H1 (cell line): ENCODE results near the gene WNT2. TPM values are rescaled to one million over a fixed set of nuclear protein-coding genes. Genes with fewer than 3 reads are reported as not detected.

Experiments used
- CTCF ChIA-PET: fragments of 300-600 bp; sonication (Branson Sonifier 250); formaldehyde crosslinking; loops from one replicate; lab custom pipeline; 2021; ENCODE audit not compliant: partially characterized antibody; lab: Charles Lee
- POLR2A ChIA-PET: fragments of 300-600 bp; sonication (Branson Sonifier 250); formaldehyde crosslinking; loops from one replicate; lab custom pipeline; 2021; ENCODE audit warnings: inconsistent platforms; ENCODE audit not compliant: partially characterized antibody; lab: Charles Lee
- DNase-seq, 2 experiments: peaks; one replicate each; pipeline versions ENCODE4 v3.0.0 to v3.0.0-alpha.2; 2010 to 2022; ENCODE audit warnings: low spot score in 2 of 2, low read depth in 1 of 2, mixed read lengths in 1 of 2
- FAIRE-seq: peaks from 2 replicates; lab custom pipeline; 2011; peaks lifted over from hg19 to GRCh38; lab: Jason Lieb, UNC
- H2AFZ ChIP-seq: 2 replicates; pipeline ENCODE4 v1.8.1; 2012; ENCODE audit warnings: low read length, inconsistent platforms
- H2AK5ac ChIP-seq: 2 replicates; pipeline ENCODE4 v1.6.1; 2013; ENCODE audit warnings: low read depth, low read length
- H2BK120ac ChIP-seq: replicated peaks from 2 replicates; pipeline ENCODE3; 2013; ENCODE audit warnings: low read depth, low read length, inconsistent platforms
- H2BK12ac ChIP-seq: 2 replicates; pipeline ENCODE4 v1.6.1; 2013; ENCODE audit warnings: low read depth, low read length
- H2BK15ac ChIP-seq: 2 replicates; pipeline ENCODE4 v1.6.1; 2013; ENCODE audit warnings: low read length
- H2BK20ac ChIP-seq: 2 replicates; pipeline ENCODE4 v1.6.1; 2013; ENCODE audit warnings: low read length
- H2BK5ac ChIP-seq: 2 replicates; pipeline ENCODE4 v1.6.1; 2013; ENCODE audit warnings: low read depth, low read length
- H3K14ac ChIP-seq: 2 replicates; pipeline ENCODE4 v1.6.1; 2013; ENCODE audit warnings: inconsistent platforms; ENCODE audit not compliant: insufficient read length
- H3K18ac ChIP-seq: 2 replicates; pipeline ENCODE4 v1.6.1; 2013; ENCODE audit warnings: low read length; ENCODE audit errors: extremely low read depth
- H3K23ac ChIP-seq: 2 replicates; pipeline ENCODE4 v1.6.1; 2013; ENCODE audit warnings: inconsistent platforms; ENCODE audit not compliant: insufficient read length
- H3K23me2 ChIP-seq: 2 replicates; pipeline ENCODE4 v1.6.1; 2013; ENCODE audit warnings: low read depth, low read length
- H3K27ac ChIP-seq: 2 replicates; pipeline ENCODE4 v1.6.1; 2011; ENCODE audit warnings: low read depth, low read length, inconsistent platforms
- H3K27me3 ChIP-seq, 4 experiments: replicated peaks in 1 of 4; 1 replicate in 1 of 4; 2 replicates in 3 of 4; pipeline versions ENCODE4 v1.6.1 to v1.8.1; 2011 to 2013; ENCODE audit warnings: low read length in 3 of 4, mild to moderate bottlenecking in 3 of 4, inconsistent platforms in 2 of 4, mixed read lengths in 2 of 4, moderate library complexity in 1 of 4; ENCODE audit not compliant: control insufficient read depth in 3 of 4, insufficient read depth in 3 of 4; ENCODE audit errors: extremely low read depth in 1 of 4
- H3K36me3 ChIP-seq, 4 experiments: 2 replicates each; pipeline versions ENCODE4 v1.6.1 to v1.8.1; 2011 to 2013; ENCODE audit warnings: mild to moderate bottlenecking in 4 of 4, low read length in 3 of 4, moderate library complexity in 2 of 4, control low read depth in 1 of 4, inconsistent platforms in 1 of 4; ENCODE audit not compliant: insufficient read depth in 4 of 4, control insufficient read depth in 2 of 4
- H3K4ac ChIP-seq: replicated peaks from 2 replicates; pipeline ENCODE3; 2013; ENCODE audit warnings: low read length, low read depth, mixed read lengths, inconsistent platforms; ENCODE audit not compliant: insufficient read length
- H3K4me1 ChIP-seq, 4 experiments: replicated peaks in 1 of 4; 1 replicate in 1 of 4; 2 replicates in 3 of 4; pipeline versions ENCODE4 v1.6.1 to v1.8.1; 2011 to 2013; ENCODE audit warnings: low read length in 3 of 4, inconsistent platforms in 2 of 4, mixed read lengths in 1 of 4; ENCODE audit not compliant: insufficient read depth in 4 of 4, control insufficient read depth in 3 of 4
- H3K4me2 ChIP-seq, 2 experiments: 2 replicates each; pipeline versions ENCODE4 v1.6.1 to v1.8.1; 2011 to 2013; ENCODE audit warnings: low read depth in 2 of 2, low read length in 2 of 2, control low read depth in 1 of 2, inconsistent platforms in 1 of 2, mild to moderate bottlenecking in 1 of 2; ENCODE audit not compliant: insufficient read depth in 1 of 2
- H3K4me3 ChIP-seq, 4 experiments: fragments of 200-600, 300-600 bp in 1 of 4; sonication (generic), shearing (Covaris generic), sonication (Bioruptor Twin) in 1 of 4; 2 replicates each; pipeline versions ENCODE4 v1.5.1 to v1.8.1; 2011 to 2016; ENCODE audit warnings: low read length in 4 of 4, low read depth in 3 of 4, control low read depth in 2 of 4, inconsistent platforms in 2 of 4, mild to moderate bottlenecking in 2 of 4, mixed read lengths in 1 of 4, moderate library complexity in 1 of 4; ENCODE audit not compliant: insufficient read depth in 2 of 4; ENCODE audit errors: extremely low read depth in 1 of 4
- H3K56ac ChIP-seq: replicated peaks from 2 replicates; pipeline ENCODE3; 2013; ENCODE audit warnings: low read depth, mild to moderate bottlenecking, mixed read lengths, low read length, inconsistent platforms; ENCODE audit not compliant: insufficient read length
- H3K79me1 ChIP-seq: 2 replicates; pipeline ENCODE4 v1.6.1; 2013; ENCODE audit warnings: low read depth, low read length, control low read depth
- H3K79me2 ChIP-seq, 2 experiments: 2 replicates each; pipeline versions ENCODE4 v1.6.1 to v1.8.1; 2012 to 2013; ENCODE audit warnings: low read length in 2 of 2, mild to moderate bottlenecking in 2 of 2, inconsistent platforms in 1 of 2; ENCODE audit not compliant: insufficient read depth in 2 of 2, control insufficient read depth in 1 of 2
- H3K9ac ChIP-seq, 4 experiments: replicated peaks in 1 of 4; 1 replicate in 1 of 4; 2 replicates in 3 of 4; pipeline versions ENCODE4 v1.6.1 to v1.8.1; 2011 to 2013; ENCODE audit warnings: low read depth in 3 of 4, low read length in 3 of 4, control low read depth in 2 of 4, mild to moderate bottlenecking in 2 of 4, moderate library complexity in 2 of 4, inconsistent platforms in 1 of 4; ENCODE audit errors: extremely low read depth in 1 of 4
- H3K9me3 ChIP-seq, 2 experiments: 2 replicates each; pipeline versions ENCODE4 v1.6.1 to v1.8.1; 2012 to 2013; ENCODE audit warnings: mild to moderate bottlenecking in 2 of 2, moderate library complexity in 2 of 2, control low read depth in 1 of 2, inconsistent platforms in 1 of 2, low read depth in 1 of 2, low read length in 1 of 2, mixed read lengths in 1 of 2; ENCODE audit not compliant: insufficient read depth in 2 of 2
- H4K20me1 ChIP-seq, 2 experiments: replicated peaks in 1 of 2; 2 replicates each; pipeline versions ENCODE3 to v1.8.1; 2011 to 2013; ENCODE audit warnings: inconsistent platforms in 2 of 2, low read length in 2 of 2, mild to moderate bottlenecking in 1 of 2; ENCODE audit not compliant: insufficient read depth in 2 of 2, control insufficient read depth in 1 of 2
- H4K5ac ChIP-seq: 2 replicates; pipeline ENCODE4 v1.6.1; 2013; ENCODE audit warnings: low read length, low read depth, mixed read lengths, inconsistent platforms; ENCODE audit not compliant: insufficient read length
- H4K8ac ChIP-seq: 2 replicates; pipeline ENCODE4 v1.8.0; 2013; ENCODE audit warnings: mild to moderate bottlenecking, moderate library complexity, low read length, inconsistent platforms; ENCODE audit not compliant: insufficient read depth; ENCODE audit errors: extremely low read depth
- H4K91ac ChIP-seq: replicated peaks from 2 replicates; pipeline ENCODE3; 2013; ENCODE audit warnings: low read length, mixed read lengths, inconsistent platforms; ENCODE audit not compliant: insufficient read length
- ASH2L ChIP-seq: fragments of 200-600, 300-600 bp; sonication (generic); IDR thresholded peaks from one replicate; pipeline ENCODE4 v1.7.1; 2017; ENCODE audit warnings: low read length
- BRCA1 ChIP-seq: IDR thresholded peaks from 2 replicates; pipeline ENCODE4 v1.6.1; 2012; ENCODE audit warnings: low read depth, low read length, improper control_type of control experiment
- FOSL1 ChIP-seq: IDR thresholded peaks from 2 replicates; pipeline ENCODE4 v1.6.1; 2011; ENCODE audit warnings: mild to moderate bottlenecking, low read depth, low read length, moderate library complexity; ENCODE audit not compliant: insufficient read depth
- GTF2F1 ChIP-seq: IDR thresholded peaks from 2 replicates; pipeline ENCODE4 v1.6.1; 2012; ENCODE audit warnings: low read depth, low read length, improper control_type of control experiment, borderline replicate concordance
- HDAC2 ChIP-seq, 2 experiments: fragments of 300-600 bp in 1 of 2; sonication (generic) in 1 of 2; IDR thresholded peaks; 2 replicates each; pipeline ENCODE4 v1.6.1; 2011 to 2012; ENCODE audit warnings: low read depth in 2 of 2, low read length in 2 of 2, mild to moderate bottlenecking in 2 of 2, moderate library complexity in 2 of 2, borderline replicate concordance in 1 of 2, inconsistent platforms in 1 of 2
- KDM5A ChIP-seq: fragments of 200-600 bp; IDR thresholded peaks from 2 replicates; pipeline ENCODE4 v1.7.1; 2012; ENCODE audit warnings: mild to moderate bottlenecking, low read length, inconsistent platforms, mixed read lengths
- POLR2AphosphoS5 ChIP-seq: IDR thresholded peaks from 2 replicates; pipeline ENCODE4 v1.6.1; 2011; ENCODE audit warnings: low read depth, low read length
- RNF2 ChIP-seq: fragments of 200-900, 300-1000 bp; sonication (generic); IDR thresholded peaks from 2 replicates; pipeline ENCODE4 v1.7.1; 2016; ENCODE audit warnings: borderline replicate concordance, low read depth, mild to moderate bottlenecking, antibody characterized with exemption, low read length; ENCODE audit not compliant: poor library complexity, severe bottlenecking; ENCODE audit errors: missing control alignments
- RXRA ChIP-seq: IDR thresholded peaks from 2 replicates; pipeline ENCODE4 v1.6.1; 2011; ENCODE audit warnings: low read depth, mild to moderate bottlenecking, low read length, moderate library complexity; ENCODE audit not compliant: insufficient read depth
- SP2 ChIP-seq: IDR thresholded peaks from 2 replicates; pipeline ENCODE4 v1.6.1; 2012; ENCODE audit warnings: mild to moderate bottlenecking, low read length, inconsistent platforms
- SUZ12 ChIP-seq: fragments of 200-600 bp; sonication (generic); IDR thresholded peaks from 2 replicates; pipeline ENCODE4 v1.6.1; 2012; ENCODE audit warnings: mild to moderate bottlenecking, inconsistent platforms, low read length, moderate library complexity, mixed read lengths
- TAF1 ChIP-seq: IDR thresholded peaks from 2 replicates; pipeline ENCODE4 v1.6.1; 2011; ENCODE audit warnings: mild to moderate bottlenecking, low read depth, low read length
- TAF7 ChIP-seq: optimal IDR thresholded peaks from 2 replicates; pipeline ENCODE3; 2011; ENCODE audit warnings: low read depth, mild to moderate bottlenecking, inconsistent platforms, low read length, moderate library complexity, borderline replicate concordance
- TEAD4 ChIP-seq: IDR thresholded peaks from 2 replicates; pipeline ENCODE4 v1.6.1; 2012; ENCODE audit warnings: low read depth, low read length, inconsistent platforms, mixed read lengths
- WGBS, 2 experiments: shearing (Covaris generic) in 1 of 2; methylation state at CpG; one replicate each; pipeline versions ENCODE4 v1.1.6 to v1.1.7; 2013 to 2015; ENCODE audit warnings: low lambda C conversion rate in 2 of 2, mixed read lengths in 2 of 2, inconsistent platforms in 1 of 2, low coverage in 1 of 2, missing lambda C conversion rate in 1 of 2; ENCODE audit not compliant: insufficient replicate concordance in 2 of 2, insufficient coverage in 1 of 2, insufficient read length in 1 of 2; ENCODE audit errors: extremely low coverage in 1 of 2, missing lambda C conversion rate in 1 of 2; 5-methylcytosine and 5-hydroxymethylcytosine counted together
- polyA plus RNA-seq, 7 experiments: library from polyadenylated mRNA; depleted of rRNA in 3 of 7; stranded (reverse) in 5 of 7; unstranded in 2 of 7; fragments of >200 nt in 5 of 7; fragments of 200-250 nt in 2 of 7; gene quantifications; 1 replicate in 5 of 7; 2 replicates in 1 of 7; 4 replicates in 1 of 7; pipeline versions ENCODE4 v1.2.1 to v1.2.3, GENCODE V29; 2011 to 2013; ENCODE audit warnings: missing spikeins in 2 of 7, mixed read lengths in 2 of 7
- total RNA-seq: library from RNA; stranded (reverse); fragmentation: NEBNext Ultra II Directional; extraction: Animal tissue kit (Norgen Biotek cat#: 25700); gene quantifications from 2 replicates; pipeline ENCODE4 v1.2.1, GENCODE V29; 2021

WNT2 gene
- total and polyA plus RNA-seq, 2 of the 8 experiments (the other 6 are each of a cell fraction or from before 2014, with no cell fraction given): not detected

DNA sequence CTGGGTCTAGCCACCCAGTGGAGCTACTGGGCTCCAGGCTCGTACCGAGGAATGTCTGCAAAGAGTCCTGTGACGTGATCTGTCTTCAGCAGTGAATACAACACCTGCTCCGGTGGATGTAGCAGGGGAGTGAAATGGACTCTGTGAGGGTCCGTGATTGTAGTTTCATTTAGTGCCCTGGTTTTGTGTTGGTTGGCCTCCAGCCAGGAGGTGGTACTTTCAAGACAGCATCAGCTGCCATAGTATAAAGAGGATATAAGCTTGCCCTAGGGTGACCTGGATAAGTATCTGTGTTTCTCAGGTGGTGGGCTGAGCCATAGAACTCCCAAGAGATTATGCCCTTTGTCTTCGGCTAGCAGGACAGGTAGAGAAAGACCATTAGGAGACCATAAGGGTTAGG, 24.6 kb upstream of the WNT2 start:
- Histone ChIP-seq H2BK12ac (no peak overlapping the region), H3K4me2 (no peak overlapping the region), H3K4me1 (0 out of 7 replicates have a peak, but pooled peaks cover 0 to 2% (median 0%) of the 10 kb centered on the region in 4 experiments), H4K91ac (no peak overlapping the region), H3K9ac (no peak overlapping the region), H3K23me2 (no peaks in the 10 kb centered on the region), H3K18ac (no peak overlapping the region), H3K36me3 (no peaks in the 10 kb centered on the region), H3K14ac (no peak overlapping the region), H2AK5ac (no peak overlapping the region), H3K27ac (no peak overlapping the region), H3K27me3 (0 out of 7 replicates have a peak, but pooled peaks cover 0 to 2% (median 0%) of the 10 kb centered on the region in 4 experiments), H4K8ac (no peak overlapping the region), H3K79me1 (no peaks in the 10 kb centered on the region), H2BK15ac (no peak overlapping the region), H4K20me1 (no peaks in the 10 kb centered on the region), H3K9me3 (no peaks in the 10 kb centered on the region), H3K79me2 (no peaks in the 10 kb centered on the region), H4K5ac (no peak overlapping the region), H2BK20ac (no peak overlapping the region), H3K4me3 (no peak overlapping the region), H3K56ac (no peak overlapping the region), H2BK5ac (no peak overlapping the region), H2BK120ac (no peak overlapping the region), H3K4ac (no peak overlapping the region), H2AFZ (no peak overlapping the region), H3K23ac (no peak overlapping the region)
- ChIA-PET CTCF (interaction anchor here (1.3 to 2.0 kb wide), 5 partner anchors 10 to 368 kb away, joined by 3 to 7 read pairs (median 4); no protein-coding TSS in a partner anchor), POLR2A (no interaction called here)
- DNase-seq: no peak
- no peak for TF ChIP-seq POLR2AphosphoS5
- no peak for TF ChIP-seq TAF7
- TF ChIP-seq RXRA: no peak
- TF ChIP-seq RNF2: no peak
- no peak for TF ChIP-seq ASH2L
- TF ChIP-seq HDAC2 (IDR thresholded peaks at IDR 0.05; ENCODE audit: borderline replicate concordance in 1 of 2, low read depth in 2 of 2, low read length in 2 of 2): no peak
- no peak for TF ChIP-seq TAF1
- no peak for TF ChIP-seq SP2
- no peak for TF ChIP-seq GTF2F1
- TF ChIP-seq KDM5A: no peak
- no peak for TF ChIP-seq TEAD4
- TF ChIP-seq FOSL1: no peak
- no peak for TF ChIP-seq BRCA1
- TF ChIP-seq SUZ12: no peak
- 81% methylated on average over 6 of the region's 6 CpGs; no CpG with 5 or more reads in 1 of the 2 experiments for WGBS, 2 experiments
- no peak for FAIRE-seq
